ENCODE measurements around the gene PARP15.

The PARP15 gene

DNA sequence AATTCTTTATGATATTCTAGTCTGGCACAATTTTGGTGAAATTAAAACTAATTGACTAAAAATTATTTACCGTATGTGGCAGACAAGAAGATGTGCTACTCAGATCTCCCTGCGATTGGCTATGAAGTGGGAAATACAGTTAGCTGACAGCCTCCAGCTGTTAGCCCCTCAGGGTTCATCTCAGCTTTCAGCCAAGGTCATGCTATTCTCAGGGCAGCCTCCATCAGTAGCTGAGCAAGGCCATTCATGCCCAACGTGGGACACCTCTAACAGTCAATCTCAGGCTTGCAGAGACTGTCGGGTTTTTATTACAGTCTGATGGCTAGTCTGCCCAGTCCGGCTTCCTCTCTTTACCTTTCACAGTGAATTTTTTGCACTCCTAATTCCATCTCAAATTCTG lies 20.1 kb upstream of the PARP15 start:
- in situ Hi-C loops (cut with MboI; ENCODE audit: low sequenced_read_pairs, unreplicated experiment), result loop anchor here (5.0 kb wide), 1 partner anchor 120 kb away; no protein-coding TSS in a partner anchor
- TF ChIP-seq, protein P1, sequence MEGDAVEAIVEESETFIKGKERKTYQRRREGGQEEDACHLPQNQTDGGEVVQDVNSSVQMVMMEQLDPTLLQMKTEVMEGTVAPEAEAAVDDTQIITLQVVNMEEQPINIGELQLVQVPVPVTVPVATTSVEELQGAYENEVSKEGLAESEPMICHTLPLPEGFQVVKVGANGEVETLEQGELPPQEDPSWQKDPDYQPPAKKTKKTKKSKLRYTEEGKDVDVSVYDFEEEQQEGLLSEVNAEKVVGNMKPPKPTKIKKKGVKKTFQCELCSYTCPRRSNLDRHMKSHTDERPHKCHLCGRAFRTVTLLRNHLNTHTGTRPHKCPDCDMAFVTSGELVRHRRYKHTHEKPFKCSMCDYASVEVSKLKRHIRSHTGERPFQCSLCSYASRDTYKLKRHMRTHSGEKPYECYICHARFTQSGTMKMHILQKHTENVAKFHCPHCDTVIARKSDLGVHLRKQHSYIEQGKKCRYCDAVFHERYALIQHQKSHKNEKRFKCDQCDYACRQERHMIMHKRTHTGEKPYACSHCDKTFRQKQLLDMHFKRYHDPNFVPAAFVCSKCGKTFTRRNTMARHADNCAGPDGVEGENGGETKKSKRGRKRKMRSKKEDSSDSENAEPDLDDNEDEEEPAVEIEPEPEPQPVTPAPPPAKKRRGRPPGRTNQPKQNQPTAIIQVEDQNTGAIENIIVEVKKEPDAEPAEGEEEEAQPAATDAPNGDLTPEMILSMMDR (IDR thresholded peaks at IDR 0.05; ENCODE audit: borderline replicate concordance, control extremely low read depth, extremely low read depth, insufficient read depth, missing control alignments), result no peak
- no peak for DNase-seq (ENCODE audit: low spot score)

GRCh38 chr3:122558605-122559004 lies 18.8 kb upstream of the PARP15 start:
- TF ChIP-seq, protein P1 (IDR thresholded peaks at IDR 0.05; ENCODE audit: borderline replicate concordance, control extremely low read depth, extremely low read depth, insufficient read depth, missing control alignments), result no peak
- no peak for DNase-seq (ENCODE audit: low spot score)
- in situ Hi-C loops (cut with MboI; ENCODE audit: low sequenced_read_pairs, unreplicated experiment), result loop anchor here (5.0 kb wide), 1 partner anchor 119 kb away; no protein-coding TSS in a partner anchor

DNA sequence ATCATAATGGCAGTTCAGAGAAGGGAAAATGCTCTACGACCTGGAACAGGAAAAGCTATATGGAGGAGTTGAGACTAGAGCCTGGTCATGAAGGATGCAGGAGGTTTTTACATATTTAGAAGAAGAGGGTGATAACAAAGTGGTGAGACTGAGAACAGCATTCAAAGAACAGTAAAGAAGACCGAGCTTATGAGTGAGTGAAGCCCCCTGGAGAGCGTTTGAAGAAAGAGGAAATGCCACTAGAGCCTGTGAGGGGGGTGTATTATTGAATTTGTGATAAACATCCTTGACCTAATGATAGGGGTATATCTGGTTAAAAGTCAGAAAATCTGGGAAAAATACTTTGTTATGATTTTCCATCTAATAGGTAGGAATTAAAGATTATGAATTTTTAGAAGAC lies 17.5 kb upstream of the PARP15 start:
- TF ChIP-seq, protein P1 (IDR thresholded peaks at IDR 0.05; ENCODE audit: borderline replicate concordance, control extremely low read depth, extremely low read depth, insufficient read depth, missing control alignments), result no peak
- in situ Hi-C loops (cut with MboI; ENCODE audit: low sequenced_read_pairs, unreplicated experiment), result loop anchor here (5.0 kb wide), 1 partner anchor 117 kb away; no protein-coding TSS in a partner anchor
- DNase-seq (ENCODE audit: low spot score), result no peak

DNA sequence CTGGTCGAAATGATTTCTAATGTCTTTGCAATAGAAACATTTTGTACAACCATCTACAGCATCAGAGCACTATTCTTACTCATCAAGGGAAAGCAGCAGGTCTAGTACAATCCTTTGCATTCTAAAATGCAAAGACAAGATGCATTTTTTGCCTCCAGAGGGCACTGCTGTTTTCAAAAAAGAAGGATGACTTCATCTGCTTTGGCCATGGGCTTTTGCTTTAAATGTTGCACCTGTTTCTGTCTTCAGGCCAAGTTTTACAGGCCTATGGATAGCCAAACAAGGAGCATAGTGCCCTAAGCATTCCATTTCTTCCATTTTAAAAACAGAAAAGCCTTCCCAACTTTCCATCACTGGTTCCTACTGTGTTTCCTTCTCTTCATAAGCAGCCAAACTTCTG lies 16.8 kb upstream of the PARP15 start:
- TF ChIP-seq, protein P1 (IDR thresholded peaks at IDR 0.05; ENCODE audit: borderline replicate concordance, control extremely low read depth, extremely low read depth, insufficient read depth, missing control alignments), result peak; percentile 48
- in situ Hi-C loops (cut with MboI; ENCODE audit: low sequenced_read_pairs, unreplicated experiment), result no loop called here
- DNase-seq (ENCODE audit: low spot score), result peak; percentile 77

GRCh38 chr3:122562923-122563716 lies 14.3 kb upstream of the PARP15 start:
- DNase-seq (ENCODE audit: low spot score), result peak; percentile 30
- TF ChIP-seq, protein P1 (IDR thresholded peaks at IDR 0.05; ENCODE audit: borderline replicate concordance, control extremely low read depth, extremely low read depth, insufficient read depth, missing control alignments), result no peak
- in situ Hi-C loops (cut with MboI; ENCODE audit: low sequenced_read_pairs, unreplicated experiment), result no loop called here

GRCh38 chr3:122563717-122564025 lies 13.8 kb upstream of the PARP15 start:
- in situ Hi-C loops (cut with MboI; ENCODE audit: low sequenced_read_pairs, unreplicated experiment), result no loop called here
- TF ChIP-seq, protein P1 (IDR thresholded peaks at IDR 0.05; ENCODE audit: borderline replicate concordance, control extremely low read depth, extremely low read depth, insufficient read depth, missing control alignments), result no peak

More at GRCh38 chr3:122563717-122564025, 13.8 kb upstream of the PARP15 start:
- peak; percentile 29 for DNase-seq (ENCODE audit: low spot score)

Data from GM13976 (cell line).